DND-41 (cell line): ENCODE results near the gene TRIM65.

Source experiments
- ATAC-seq: fragments of 200-7000 bp; cut with Tn5 transposase; 3 replicates; pipeline ENCODE4 v1.9.1; 2021; ENCODE audit warnings: low read depth; ENCODE audit not compliant: insufficient read depth
- DNase-seq: peaks from one replicate; pipeline ENCODE4 v3.0.0-alpha.2; 2020
- H2AFZ ChIP-seq: 2 replicates; pipeline ENCODE4 v1.6.0; 2012; ENCODE audit warnings: low read depth, low read length
- H3K27ac ChIP-seq: 2 replicates; pipeline ENCODE4 v1.5.1; 2012; ENCODE audit warnings: low read length, inconsistent platforms
- H3K27me3 ChIP-seq: fragments of 200-600 bp; sonication (generic); 2 replicates; pipeline ENCODE4 v1.6.0; 2012; ENCODE audit warnings: low read length, mild to moderate bottlenecking, inconsistent platforms; ENCODE audit not compliant: insufficient read depth, poor library complexity
- H3K36me3 ChIP-seq: 2 replicates; pipeline ENCODE4 v1.5.1; 2012; ENCODE audit warnings: low read length, inconsistent platforms; ENCODE audit not compliant: insufficient read depth
- H3K4me1 ChIP-seq: 2 replicates; pipeline ENCODE4 v1.5.1; 2012; ENCODE audit warnings: mild to moderate bottlenecking, low read length; ENCODE audit not compliant: insufficient read depth
- H3K4me2 ChIP-seq: 2 replicates; pipeline ENCODE4 v1.6.0; 2012; ENCODE audit warnings: mild to moderate bottlenecking, moderate library complexity, low read length, inconsistent platforms; ENCODE audit not compliant: insufficient read depth
- H3K4me3 ChIP-seq, 2 experiments: fragments of 200-600 bp in 1 of 2; shearing (Covaris generic) in 1 of 2; 2 replicates each; pipeline ENCODE4 v1.5.1; 2012 to 2016; ENCODE audit warnings: inconsistent platforms in 2 of 2, low read length in 2 of 2, mild to moderate bottlenecking in 2 of 2, low read depth in 1 of 2, moderate library complexity in 1 of 2
- H3K79me2 ChIP-seq: 2 replicates; pipeline ENCODE4 v1.6.0; 2012; ENCODE audit warnings: low read length, inconsistent platforms; ENCODE audit not compliant: insufficient read depth
- H3K9ac ChIP-seq: 2 replicates; pipeline ENCODE4 v1.6.0; 2012; ENCODE audit warnings: low read depth, mild to moderate bottlenecking, inconsistent platforms, low read length, moderate library complexity
- H3K9me3 ChIP-seq: 2 replicates; pipeline ENCODE4 v1.5.1; 2012; ENCODE audit warnings: low read length, moderate library complexity, mild to moderate bottlenecking, inconsistent platforms; ENCODE audit not compliant: insufficient read depth, severe bottlenecking
- H4K20me1 ChIP-seq: 2 replicates; pipeline ENCODE4 v1.6.0; 2012; ENCODE audit warnings: low read length; ENCODE audit not compliant: insufficient read depth
- EZH2 ChIP-seq: IDR thresholded peaks from 3 replicates; pipeline ENCODE4 v1.6.1; 2012; ENCODE audit warnings: borderline replicate concordance, low read depth, mild to moderate bottlenecking, moderate library complexity, low read length, inconsistent platforms; ENCODE audit not compliant: severe bottlenecking
- TF ChIP-seq, protein P1 (sequence below): IDR thresholded peaks from 2 replicates; pipeline ENCODE4 v1.5.1; 2012; ENCODE audit warnings: borderline replicate concordance, low read length, moderate library complexity, mild to moderate bottlenecking; ENCODE audit not compliant: poor library complexity, severe bottlenecking; ENCODE audit errors: extremely low read depth

TRIM65 gene

DNA sequence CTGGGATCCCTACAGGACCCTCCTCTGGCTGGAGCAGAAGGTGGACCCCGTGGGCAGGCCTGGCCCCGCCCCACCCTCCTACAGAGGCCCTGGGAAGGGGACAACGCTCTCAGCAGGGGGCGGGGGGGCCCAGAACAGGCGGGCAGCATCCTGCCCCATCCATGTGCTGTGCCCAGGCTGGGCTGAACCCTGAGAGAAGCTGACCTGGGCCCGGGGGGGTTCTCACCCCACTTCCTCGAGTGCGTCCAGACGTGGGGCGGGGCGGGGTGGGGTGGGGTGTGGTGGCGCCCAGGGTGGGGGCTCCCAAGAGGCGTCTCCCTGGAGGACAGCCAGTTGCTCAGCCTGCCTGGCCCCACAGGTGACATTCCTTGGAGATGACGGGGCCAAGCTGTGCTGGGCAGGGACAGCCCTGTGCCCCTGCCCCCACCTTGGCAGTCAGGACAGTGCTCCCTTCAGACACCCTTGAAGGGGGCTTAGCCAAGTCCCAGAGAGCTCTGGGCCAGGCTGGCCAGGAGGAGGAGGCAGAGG is 52.2 kb downstream of the TRIM65 start:
- Histone ChIP-seq H3K4me1 (peaks cover 29% of the 10 kb centered on the region), H3K9me3 (no peaks in the 10 kb centered on the region), H3K4me2 (peak overlapping the region; percentile 96), H3K36me3 (peaks cover 50% of the 10 kb centered on the region), H4K20me1 (no peaks in the 10 kb centered on the region), H3K4me3 (0 out of 4 replicates have a peak overlapping the region, but pooled peaks of 1 of the 2 experiments have one; percentile 98), H3K9ac (peak overlapping the region; percentile 93), H2AFZ (peak overlapping the region; percentile 95; the same call in 1 of the 2 replicates), H3K27ac (peak overlapping the region; percentile 97), H3K27me3 (no peaks in the 10 kb centered on the region), H3K79me2 (peaks cover 18% of the 10 kb centered on the region)
- DNase-seq (no peak), ATAC-seq (no peak)
- TF ChIP-seq EZH2: no peak
- TF ChIP-seq, protein P1, sequence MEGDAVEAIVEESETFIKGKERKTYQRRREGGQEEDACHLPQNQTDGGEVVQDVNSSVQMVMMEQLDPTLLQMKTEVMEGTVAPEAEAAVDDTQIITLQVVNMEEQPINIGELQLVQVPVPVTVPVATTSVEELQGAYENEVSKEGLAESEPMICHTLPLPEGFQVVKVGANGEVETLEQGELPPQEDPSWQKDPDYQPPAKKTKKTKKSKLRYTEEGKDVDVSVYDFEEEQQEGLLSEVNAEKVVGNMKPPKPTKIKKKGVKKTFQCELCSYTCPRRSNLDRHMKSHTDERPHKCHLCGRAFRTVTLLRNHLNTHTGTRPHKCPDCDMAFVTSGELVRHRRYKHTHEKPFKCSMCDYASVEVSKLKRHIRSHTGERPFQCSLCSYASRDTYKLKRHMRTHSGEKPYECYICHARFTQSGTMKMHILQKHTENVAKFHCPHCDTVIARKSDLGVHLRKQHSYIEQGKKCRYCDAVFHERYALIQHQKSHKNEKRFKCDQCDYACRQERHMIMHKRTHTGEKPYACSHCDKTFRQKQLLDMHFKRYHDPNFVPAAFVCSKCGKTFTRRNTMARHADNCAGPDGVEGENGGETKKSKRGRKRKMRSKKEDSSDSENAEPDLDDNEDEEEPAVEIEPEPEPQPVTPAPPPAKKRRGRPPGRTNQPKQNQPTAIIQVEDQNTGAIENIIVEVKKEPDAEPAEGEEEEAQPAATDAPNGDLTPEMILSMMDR: no peak

DNA sequence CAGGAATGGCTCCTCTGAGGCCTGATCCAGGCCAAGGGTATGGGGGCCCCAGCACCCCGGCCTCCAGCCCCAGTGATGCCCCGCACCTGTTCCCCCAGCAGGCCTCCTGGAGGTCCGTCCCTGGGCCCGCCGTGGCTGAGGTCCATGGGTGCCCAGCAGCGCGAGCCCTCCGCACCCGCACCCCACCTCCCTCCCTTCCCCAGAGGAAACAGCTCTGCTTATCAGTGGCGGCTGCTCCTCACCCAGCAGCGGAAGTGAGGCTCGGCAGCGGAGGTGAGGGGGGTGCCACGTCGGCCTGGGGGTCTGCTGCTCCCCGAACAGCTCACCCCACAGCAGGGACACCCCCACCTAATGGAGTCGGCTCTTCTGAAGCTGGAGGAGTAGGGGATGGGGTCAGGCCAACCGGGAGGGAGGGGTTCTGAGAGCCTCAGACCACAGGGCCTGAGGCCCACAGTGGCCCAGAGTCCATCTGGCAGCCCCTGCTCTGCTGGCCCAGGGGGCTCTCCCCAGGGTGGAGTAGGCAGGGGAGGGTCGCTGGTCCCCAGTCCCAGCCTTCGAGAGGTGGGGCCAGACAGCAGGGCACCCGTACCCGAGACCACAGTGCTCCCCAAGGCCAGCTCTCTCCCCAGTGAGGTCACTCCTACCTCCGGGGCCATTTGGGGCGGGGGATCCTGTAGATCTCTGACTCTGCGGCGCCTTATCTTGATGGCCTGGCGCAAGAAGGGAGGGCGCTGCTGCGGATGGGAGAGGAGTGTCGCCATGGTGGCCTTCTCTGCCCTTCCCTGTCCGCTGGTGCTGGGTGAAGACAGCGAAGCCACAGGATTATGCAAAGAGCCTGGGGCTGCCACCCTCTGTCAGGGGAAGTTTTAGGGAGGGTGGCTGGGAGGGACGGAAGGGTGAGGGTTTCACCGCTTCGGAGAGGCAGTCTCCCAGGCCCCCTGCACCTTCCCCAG is 52.9 kb downstream of the TRIM65 start, which contains the start of gene UNC13D:
Gene UNC13D, minus strand, starts transcription at position 828 of the 953 bp plus-strand sequence. Its CDS starts 67 bp downstream, at position 761.
- Histone ChIP-seq H3K27ac (peak within 1 kb of the TSS; percentile 97), H3K4me2 (peak within 1 kb of the TSS; percentile 96), H2AFZ (peak within 1 kb of the TSS; percentile 95), H3K4me1 (peaks cover 29% of the 10 kb centered on the region), H3K27me3 (no peaks in the 10 kb centered on the region), H3K4me3 (peak within 1 kb of the TSS; percentile 66 to 98), H3K79me2 (peaks cover 18% of the 10 kb centered on the region), H4K20me1 (no peaks in the 10 kb centered on the region), H3K9me3 (no peaks in the 10 kb centered on the region), H3K36me3 (peaks cover 44% of the 10 kb centered on the region), H3K9ac (peak within 1 kb of the TSS; percentile 93)
- ATAC-seq (peak; percentile 88), DNase-seq (peak; percentile 82)
- TF ChIP-seq EZH2: no peak
- TF ChIP-seq, protein P1: no peak

DNA sequence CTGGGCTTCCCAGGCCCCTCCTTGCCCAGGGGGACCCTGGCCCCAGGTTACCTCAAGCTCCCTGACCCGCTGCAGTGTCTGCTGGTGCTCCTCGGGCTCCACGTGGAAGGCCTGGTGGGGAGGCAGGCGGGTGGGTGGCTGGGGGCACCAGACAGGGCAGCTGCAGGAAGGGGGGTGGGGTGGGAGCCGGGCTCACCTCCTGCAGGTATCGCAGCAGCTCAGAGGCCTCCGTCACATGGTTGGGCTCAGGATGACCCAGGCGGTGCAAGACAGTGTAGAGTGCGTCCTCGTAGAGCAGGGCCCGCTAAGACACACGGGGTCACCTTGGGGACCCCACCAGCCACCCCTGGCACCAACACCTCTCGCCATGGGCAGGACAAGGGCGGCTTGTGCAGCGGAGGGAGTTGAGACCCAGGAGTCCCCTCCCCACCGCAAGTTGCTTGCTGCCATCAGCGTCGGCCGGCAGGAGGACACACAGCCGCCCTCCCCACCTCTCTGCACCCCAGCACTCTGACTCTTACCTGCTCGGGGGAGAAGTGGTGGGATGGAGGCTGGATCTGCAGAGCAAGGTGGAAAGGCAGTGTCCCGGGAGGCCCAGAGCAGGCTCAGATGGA is 53.7 kb downstream of the TRIM65 start:
- Histone ChIP-seq H3K27ac (peak overlapping the region; percentile 97), H3K27me3 (no peaks in the 10 kb centered on the region), H4K20me1 (no peaks in the 10 kb centered on the region), H3K36me3 (peaks cover 41% of the 10 kb centered on the region), H3K4me3 (peak overlapping the region; percentile 66 to 98), H3K79me2 (peaks cover 18% of the 10 kb centered on the region), H3K4me2 (peak overlapping the region; percentile 96), H3K9ac (peak overlapping the region; percentile 93), H3K9me3 (no peaks in the 10 kb centered on the region), H2AFZ (peak overlapping the region; percentile 95), H3K4me1 (peaks cover 29% of the 10 kb centered on the region)
- ATAC-seq: peak; percentile 44
- TF ChIP-seq, protein P1: peak; percentile 42
- no peak for TF ChIP-seq EZH2
- no peak for DNase-seq
